Right lobe of liver (tissue), 4 donors: ENCODE measurements around the gene TIMM10B.

ENCODE experiments used
- CTCF ChIP-seq, 4 donors: fragments of 200-600 bp in 3 of 4; fragments of 450-650 bp in 1 of 4; IDR thresholded peaks; one replicate each; pipeline versions ENCODE4 v1.5.1 to v1.8.0; 2016 to 2022; ENCODE audit warnings: antibody characterized with exemption in 4 of 4, mild to moderate bottlenecking in 2 of 4
- POLR2A ChIP-seq: fragments of 450-650 bp; IDR thresholded peaks from one replicate; pipeline ENCODE4 v1.6.1; 2017; ENCODE audit warnings: antibody characterized with exemption, mild to moderate bottlenecking
- donor health status: DM: no; HTN: no; CAD: no.
- donor health status: DM: no; HTN: no; CAD: no.
- donor health status: DM: no; HTN: yes; CAD: no.

GRCh38 chr11:6476571-6476970 is 4.7 kb upstream of the TIMM10B start:
- no peak for TF ChIP-seq CTCF (IDR thresholded peaks at IDR 0.05)
- no peak for TF ChIP-seq POLR2A
